ENCODE data around the gene DLGAP4.

Gene DLGAP4

DNA sequence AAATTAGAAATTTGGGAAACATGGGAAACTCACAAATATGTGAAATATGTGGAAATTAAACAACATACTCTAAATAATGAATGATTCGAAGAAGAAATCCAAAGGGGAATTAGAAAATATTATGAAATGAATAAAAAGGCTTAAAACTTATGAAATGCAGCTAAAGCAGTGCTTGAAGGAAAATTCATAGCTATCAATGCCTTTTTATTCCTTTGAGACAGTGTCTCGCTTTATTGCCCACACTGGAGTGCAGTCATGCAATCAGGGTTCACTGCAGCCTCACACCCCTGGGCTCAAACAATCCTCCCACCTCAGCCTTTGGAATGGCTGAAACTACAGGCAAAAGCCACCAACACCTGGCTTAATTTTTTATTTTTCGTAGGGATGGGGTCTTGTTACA is 259.4 kb downstream of the DLGAP4 start:
- Histone ChIP-seq H3K4me1 (ENCODE audit: control insufficient read depth in 5 of 5, insufficient read depth in 5 of 5, low read length in 5 of 5) (no peaks in the 10 kb centered on the region), H3K36me3 (ENCODE audit: control insufficient read depth in 5 of 5, insufficient read depth in 5 of 5, low read length in 5 of 5) (no peaks in the 10 kb centered on the region), H3K27ac (ENCODE audit: low read depth, low read length) (no peak overlapping the region), H3K27me3 (ENCODE audit: control insufficient read depth in 5 of 5, insufficient read depth in 4 of 5, low read length in 5 of 5) (no peaks in the 10 kb centered on the region), H3K9me3 (ENCODE audit: control insufficient read depth in 5 of 5, low read length in 5 of 5) (peaks cover 0 to 8% (median 5%) of the 10 kb centered on the region in 5 donors), H3K9ac (ENCODE audit: low read length in 5 of 5) (no peak overlapping the region), H3K4me3 (ENCODE audit: low read depth in 1 of 5, low read length in 5 of 5) (no peak overlapping the region)

DNA sequence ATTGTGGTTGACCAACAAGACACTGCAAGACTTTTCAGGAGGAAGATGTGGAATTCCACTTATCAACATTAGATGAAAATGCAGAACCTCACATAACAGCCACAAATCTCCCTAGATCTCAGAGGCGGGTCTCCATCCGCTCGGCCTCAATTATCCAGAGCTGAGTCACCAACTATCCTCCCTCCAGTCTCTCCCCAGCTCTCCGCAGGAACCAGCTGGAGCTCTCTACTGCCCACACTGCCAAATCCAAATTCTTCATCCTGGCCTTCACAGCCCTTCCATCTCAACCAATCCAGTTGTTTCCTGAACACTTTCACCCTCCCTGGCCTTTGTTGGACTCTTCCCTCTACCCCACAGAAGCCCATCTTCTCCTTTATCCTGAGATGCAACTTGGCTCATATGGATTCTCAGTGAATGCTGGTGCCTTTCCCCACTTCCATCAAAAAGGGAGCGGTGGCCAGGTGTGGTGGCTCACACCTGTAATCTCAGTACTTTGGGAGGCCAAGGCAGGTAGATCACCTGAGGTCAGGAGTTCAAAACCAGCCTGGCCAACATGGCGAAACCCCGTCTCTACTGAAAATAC is 263.8 kb downstream of the DLGAP4 start:
- no peak overlapping the region for H3K27ac ChIP-seq (ENCODE audit: low read depth, low read length)
- H3K27me3 ChIP-seq (ENCODE audit: control insufficient read depth in 5 of 5, insufficient read depth in 4 of 5, low read length in 5 of 5), result no peaks in the 10 kb centered on the region
- H3K36me3 ChIP-seq (ENCODE audit: control insufficient read depth in 5 of 5, insufficient read depth in 5 of 5, low read length in 5 of 5), result no peaks in the 10 kb centered on the region
- H3K4me1 ChIP-seq (ENCODE audit: control insufficient read depth in 5 of 5, insufficient read depth in 5 of 5, low read length in 5 of 5), result peaks cover 0 to 16% (median 13%) of the 10 kb centered on the region in 5 donors
- H3K9ac ChIP-seq (ENCODE audit: low read length in 5 of 5), result no peak overlapping the region
- peaks cover 0 to 8% (median 5%) of the 10 kb centered on the region in 5 donors for H3K9me3 ChIP-seq (ENCODE audit: control insufficient read depth in 5 of 5, low read length in 5 of 5)
- H3K4me3 ChIP-seq (ENCODE audit: low read depth in 1 of 5, low read length in 5 of 5), result no peak overlapping the region

DNA sequence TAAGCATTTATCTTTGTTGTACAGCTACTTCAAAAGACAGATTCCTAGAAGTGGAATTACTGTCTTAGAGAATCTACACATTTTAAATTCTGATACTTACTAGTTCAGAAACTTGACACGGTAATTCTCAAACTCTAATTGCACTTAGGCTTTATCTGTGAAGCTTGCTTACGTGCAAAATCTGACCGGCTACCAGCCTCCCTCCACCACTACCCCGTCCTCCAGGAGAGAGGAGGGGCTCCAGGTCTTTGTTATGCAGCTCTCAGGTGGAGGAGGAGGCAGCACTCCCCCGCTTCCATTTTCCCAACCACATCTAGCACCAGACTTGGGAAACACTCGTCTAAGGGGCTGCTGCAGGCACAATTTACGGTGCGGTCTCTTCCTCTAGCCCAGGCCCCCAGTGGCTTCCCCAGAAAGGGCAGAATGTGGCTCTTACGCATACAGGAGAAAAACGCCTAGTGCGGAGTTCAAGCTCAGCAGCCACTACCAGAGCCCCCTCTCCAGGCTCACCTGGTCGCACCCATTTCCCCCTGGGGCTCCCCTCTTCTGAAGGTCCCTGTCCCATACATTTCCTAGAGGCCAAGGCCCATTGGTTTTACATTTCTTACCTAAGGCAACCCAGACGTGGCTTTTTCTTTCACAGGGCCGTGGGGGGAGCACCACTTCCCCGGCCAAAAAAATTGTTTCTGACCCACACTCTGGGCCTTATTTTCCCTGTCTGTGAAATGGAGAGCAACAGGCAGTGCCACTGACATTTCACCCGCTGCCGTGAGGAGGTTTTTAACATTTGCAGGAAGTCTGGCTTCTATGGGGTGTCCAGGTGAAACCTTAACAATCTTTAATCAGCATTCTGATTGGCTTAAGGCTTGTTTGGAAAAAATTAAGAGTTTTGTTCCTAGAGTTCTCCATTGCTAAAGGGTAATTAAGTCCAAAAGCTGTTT is 265.7 kb downstream of the DLGAP4 start:
- H3K27me3 ChIP-seq (ENCODE audit: control insufficient read depth in 5 of 5, insufficient read depth in 4 of 5, low read length in 5 of 5), result no peaks in the 10 kb centered on the region
- no peaks in the 10 kb centered on the region for H3K9me3 ChIP-seq (ENCODE audit: control insufficient read depth in 5 of 5, low read length in 5 of 5)
- peak overlapping the region in 2 of 5 donors; percentile 65 to 71 for H3K4me3 ChIP-seq (ENCODE audit: low read depth in 1 of 5, low read length in 5 of 5)
- H3K4me1 ChIP-seq (ENCODE audit: control insufficient read depth in 5 of 5, insufficient read depth in 5 of 5, low read length in 5 of 5), result peaks cover 2 to 27% (median 24%) of the 10 kb centered on the region in 5 donors
- H3K36me3 ChIP-seq (ENCODE audit: control insufficient read depth in 5 of 5, insufficient read depth in 5 of 5, low read length in 5 of 5), result no peaks in the 10 kb centered on the region
- peak overlapping the region in 2 of 5 donors; percentile 72 to 84 for H3K9ac ChIP-seq (ENCODE audit: low read length in 5 of 5)
- peak overlapping the region; percentile 91 for H3K27ac ChIP-seq (ENCODE audit: low read depth, low read length)

DNA sequence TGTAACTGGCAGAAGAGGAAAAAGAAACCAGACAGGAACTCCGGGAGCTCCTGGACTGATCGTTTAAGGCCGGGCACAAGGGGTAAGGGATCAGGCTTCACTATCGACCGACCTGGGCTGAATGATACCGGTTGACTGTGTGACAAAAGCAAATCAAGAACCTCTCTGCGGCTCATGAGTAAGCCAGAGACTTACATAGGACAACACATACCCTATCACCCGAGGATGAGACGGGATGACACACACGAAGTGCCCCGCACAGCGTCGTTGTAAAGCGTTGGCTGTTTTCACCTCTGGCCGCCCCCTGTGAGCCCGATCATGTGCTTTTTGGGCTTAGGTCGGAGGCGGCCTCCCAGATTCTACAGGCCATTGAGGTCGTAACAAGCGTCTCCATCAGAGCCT is 266.6 kb downstream of the DLGAP4 start:
- H3K4me3 ChIP-seq (ENCODE audit: low read depth in 1 of 5, low read length in 5 of 5), result peak overlapping the region; percentile 53 to 78 (median 65)
- H3K27me3 ChIP-seq (ENCODE audit: control insufficient read depth in 5 of 5, insufficient read depth in 4 of 5, low read length in 5 of 5), result no peaks in the 10 kb centered on the region
- H3K4me1 ChIP-seq (ENCODE audit: control insufficient read depth in 5 of 5, insufficient read depth in 5 of 5, low read length in 5 of 5), result peaks cover 2 to 27% (median 24%) of the 10 kb centered on the region in 5 donors
- H3K9ac ChIP-seq (ENCODE audit: low read length in 5 of 5), result peak overlapping the region in 4 of 5 donors; percentile 34 to 84 (median 77)
- no peaks in the 10 kb centered on the region for H3K36me3 ChIP-seq (ENCODE audit: control insufficient read depth in 5 of 5, insufficient read depth in 5 of 5, low read length in 5 of 5)
- peak overlapping the region; percentile 91 for H3K27ac ChIP-seq (ENCODE audit: low read depth, low read length)
- H3K9me3 ChIP-seq (ENCODE audit: control insufficient read depth in 5 of 5, low read length in 5 of 5), result no peaks in the 10 kb centered on the region

DNA sequence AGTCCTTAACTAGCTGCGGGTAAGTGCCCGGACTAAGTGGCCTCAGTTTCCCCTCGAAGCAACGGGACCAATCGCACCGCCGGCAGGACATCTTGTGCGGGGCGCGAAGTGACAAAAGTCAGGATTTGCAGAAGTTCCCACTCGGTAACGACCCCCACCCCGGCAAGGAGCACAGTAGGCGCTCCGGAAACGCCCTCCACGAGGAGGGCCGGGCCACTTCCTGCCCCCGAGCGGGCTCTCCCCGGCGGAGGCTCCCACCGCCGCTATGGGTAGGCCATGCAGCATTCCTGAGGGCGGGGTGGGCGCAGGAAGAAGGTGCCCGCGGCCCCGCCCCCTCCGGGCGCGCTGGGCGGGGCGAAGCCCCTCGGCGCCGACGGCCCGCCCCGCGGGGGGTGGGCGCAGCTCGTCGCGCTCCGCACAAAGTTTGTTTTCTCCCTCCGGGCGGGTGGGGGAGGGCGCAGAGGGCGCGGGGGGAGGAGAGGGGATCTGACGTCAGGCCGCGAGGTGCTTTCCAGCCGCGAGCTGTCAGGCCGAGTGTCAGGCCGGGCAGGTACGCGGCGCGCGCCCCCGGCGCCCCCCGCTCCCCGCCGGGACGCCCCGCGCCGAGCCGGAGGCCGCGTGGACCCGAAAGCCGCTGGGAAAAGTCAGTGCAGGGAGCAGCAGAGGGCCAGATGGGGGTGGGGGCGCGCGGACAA is 267.1 kb downstream of the DLGAP4 start, which contains the start of gene TGIF2:
Gene TGIF2, plus strand, starts transcription at position 495 of the 695 bp plus-strand sequence. CDS start 5,178 bp downstream, outside the sequence.
- Histone ChIP-seq H3K9me3 (ENCODE audit: control insufficient read depth in 5 of 5, low read length in 5 of 5) (no peaks in the 10 kb centered on the region), H3K36me3 (ENCODE audit: control insufficient read depth in 5 of 5, insufficient read depth in 5 of 5, low read length in 5 of 5) (no peaks in the 10 kb centered on the region), H3K4me1 (ENCODE audit: control insufficient read depth in 5 of 5, insufficient read depth in 5 of 5, low read length in 5 of 5) (peaks cover 2 to 27% (median 24%) of the 10 kb centered on the region in 5 donors), H3K4me3 (ENCODE audit: low read depth in 1 of 5, low read length in 5 of 5) (peak within 1 kb of the TSS; percentile 64 to 78 (median 69)), H3K9ac (ENCODE audit: low read length in 5 of 5) (peak within 1 kb of the TSS in 4 of 5 donors; percentile 72 to 87 (median 80)), H3K27me3 (ENCODE audit: control insufficient read depth in 5 of 5, insufficient read depth in 4 of 5, low read length in 5 of 5) (no peaks in the 10 kb centered on the region), H3K27ac (ENCODE audit: low read depth, low read length) (peak within 1 kb of the TSS; percentile 91)

DNA sequence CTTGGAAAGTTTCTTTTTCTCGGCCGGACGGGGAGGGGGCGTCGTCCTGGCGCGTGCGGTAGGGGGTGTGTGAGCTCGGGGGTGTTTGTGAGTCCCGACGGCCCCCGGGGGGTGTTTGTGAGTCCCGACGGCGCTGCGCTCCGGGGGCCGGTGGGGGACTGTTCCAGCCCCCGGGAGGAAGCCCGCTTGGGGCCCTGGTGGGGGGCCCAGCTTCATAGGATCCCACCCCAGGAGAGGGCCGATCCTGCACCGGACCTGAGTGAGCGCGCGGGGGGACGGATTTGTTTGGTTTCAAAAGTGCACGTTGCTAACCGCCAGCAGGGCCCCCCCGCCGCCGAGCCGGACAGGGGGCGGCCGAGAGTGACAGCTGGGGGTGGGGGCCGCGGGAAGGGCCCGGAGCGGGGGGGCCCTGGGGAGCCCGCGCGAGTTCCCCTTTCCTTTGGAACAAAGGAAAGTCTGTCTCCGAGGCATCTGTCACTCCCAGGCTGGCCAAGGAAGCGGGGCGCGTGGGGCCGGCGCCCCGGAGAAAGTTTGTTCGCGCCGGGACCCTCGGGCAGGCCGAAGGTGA is 267.7 kb downstream of the DLGAP4 start:
- H3K4me1 ChIP-seq (ENCODE audit: control insufficient read depth in 5 of 5, insufficient read depth in 5 of 5, low read length in 5 of 5), result peaks cover 2 to 27% (median 24%) of the 10 kb centered on the region in 5 donors

DNA sequence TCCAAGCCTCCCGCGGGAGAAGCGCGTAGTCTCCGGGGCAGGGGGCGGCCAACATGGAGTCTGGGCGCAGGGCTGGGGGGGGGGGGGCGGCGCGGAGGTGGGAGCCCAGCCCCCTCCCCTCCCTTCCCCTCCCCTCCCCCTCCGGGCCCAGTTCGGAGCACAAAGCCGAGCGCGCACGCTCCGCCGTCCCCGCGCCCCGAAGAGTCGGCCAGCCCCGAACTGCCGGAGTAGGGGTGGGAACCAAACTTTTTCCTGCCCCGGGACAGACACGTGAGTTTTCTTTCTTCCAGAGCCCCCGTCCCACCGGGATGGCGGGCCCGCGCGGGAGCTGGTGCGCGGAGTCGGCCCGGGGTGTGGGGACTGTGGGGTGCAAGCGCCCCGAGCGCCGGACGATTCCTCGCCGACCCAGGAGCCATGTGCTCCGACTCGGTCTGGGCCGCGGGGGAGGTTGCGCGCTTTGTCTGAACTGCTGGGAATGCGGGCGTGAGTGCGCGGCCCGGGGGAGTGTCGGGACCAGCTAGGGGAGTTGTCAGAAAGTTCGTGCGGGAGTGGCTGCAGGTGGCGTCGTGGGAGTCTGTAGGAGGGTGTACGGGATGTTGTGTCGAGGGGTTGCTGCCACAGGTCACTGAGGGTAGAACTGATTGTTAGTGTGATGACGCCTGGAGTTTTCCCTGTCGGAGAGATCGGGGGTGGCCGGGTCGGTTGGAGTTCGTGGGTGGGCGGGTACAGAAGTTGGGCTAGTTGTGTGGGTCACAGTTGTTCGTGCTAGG is 268.4 kb downstream of the DLGAP4 start:
- peak overlapping the region; percentile 59 to 71 (median 64) for H3K4me3 ChIP-seq (ENCODE audit: low read depth in 1 of 5, low read length in 5 of 5)
- peak overlapping the region; percentile 80 for H3K27ac ChIP-seq (ENCODE audit: low read depth, low read length)
- peaks cover 2 to 27% (median 24%) of the 10 kb centered on the region in 5 donors for H3K4me1 ChIP-seq (ENCODE audit: control insufficient read depth in 5 of 5, insufficient read depth in 5 of 5, low read length in 5 of 5)
- peak overlapping the region in 3 of 5 donors; percentile 52 to 66 (median 59) for H3K9ac ChIP-seq (ENCODE audit: low read length in 5 of 5)
- no peaks in the 10 kb centered on the region for H3K27me3 ChIP-seq (ENCODE audit: control insufficient read depth in 5 of 5, insufficient read depth in 4 of 5, low read length in 5 of 5)
- H3K9me3 ChIP-seq (ENCODE audit: control insufficient read depth in 5 of 5, low read length in 5 of 5), result no peaks in the 10 kb centered on the region
- peaks cover 0 to 10% (median 7%) of the 10 kb centered on the region in 5 donors for H3K36me3 ChIP-seq (ENCODE audit: control insufficient read depth in 5 of 5, insufficient read depth in 5 of 5, low read length in 5 of 5)

More for the DNA sequence above, 267.7 kb downstream of the DLGAP4 start:
- Histone ChIP-seq H3K4me3 (ENCODE audit: low read depth in 1 of 5, low read length in 5 of 5) (peak overlapping the region in 4 of 5 donors; percentile 61 to 71 (median 66)), H3K36me3 (ENCODE audit: control insufficient read depth in 5 of 5, insufficient read depth in 5 of 5, low read length in 5 of 5) (peaks cover 0 to 6% (median 4%) of the 10 kb centered on the region in 5 donors), H3K27me3 (ENCODE audit: control insufficient read depth in 5 of 5, insufficient read depth in 4 of 5, low read length in 5 of 5) (no peaks in the 10 kb centered on the region), H3K27ac (ENCODE audit: low read depth, low read length) (peak overlapping the region; percentile 80), H3K9me3 (ENCODE audit: control insufficient read depth in 5 of 5, low read length in 5 of 5) (no peaks in the 10 kb centered on the region), H3K9ac (ENCODE audit: low read length in 5 of 5) (peak overlapping the region in 4 of 5 donors; percentile 69 to 87 (median 78))

DNA sequence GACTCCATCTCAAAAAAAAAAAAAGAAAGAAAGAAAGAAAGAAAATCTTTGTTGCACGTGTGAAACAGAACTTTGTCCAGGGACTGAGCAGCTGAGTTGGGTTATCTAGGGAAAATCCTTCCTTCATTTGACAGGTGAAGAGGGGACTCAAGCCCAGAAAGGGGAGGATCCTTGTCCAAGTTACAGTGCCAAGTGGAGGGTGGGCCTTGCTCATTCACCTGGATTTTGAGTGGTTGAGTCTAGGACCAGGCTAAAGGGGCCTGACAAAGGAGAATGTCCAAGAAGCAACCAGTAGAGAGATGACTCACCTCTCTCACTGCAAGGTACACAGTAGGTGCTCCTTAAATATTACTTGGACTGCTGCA is 269.9 kb downstream of the DLGAP4 start:
- no peak overlapping the region for H3K27ac ChIP-seq (ENCODE audit: low read depth, low read length)
- H3K4me3 ChIP-seq (ENCODE audit: low read depth in 1 of 5, low read length in 5 of 5), result no peak overlapping the region

More for the DNA sequence above, 269.9 kb downstream of the DLGAP4 start:
- peaks cover 3 to 25% (median 19%) of the 10 kb centered on the region in 5 donors for H3K36me3 ChIP-seq (ENCODE audit: control insufficient read depth in 5 of 5, insufficient read depth in 5 of 5, low read length in 5 of 5)
- H3K9me3 ChIP-seq (ENCODE audit: control insufficient read depth in 5 of 5, low read length in 5 of 5), result no peaks in the 10 kb centered on the region
- H3K4me1 ChIP-seq (ENCODE audit: control insufficient read depth in 5 of 5, insufficient read depth in 5 of 5, low read length in 5 of 5), result peaks cover 2 to 27% (median 24%) of the 10 kb centered on the region in 5 donors
- H3K27me3 ChIP-seq (ENCODE audit: control insufficient read depth in 5 of 5, insufficient read depth in 4 of 5, low read length in 5 of 5), result no peaks in the 10 kb centered on the region
- H3K9ac ChIP-seq (ENCODE audit: low read length in 5 of 5), result no peak overlapping the region

Measured in subcutaneous abdominal adipose tissue (tissue), 5 donors.